ENCODE data around the gene PDYN.

DNA sequence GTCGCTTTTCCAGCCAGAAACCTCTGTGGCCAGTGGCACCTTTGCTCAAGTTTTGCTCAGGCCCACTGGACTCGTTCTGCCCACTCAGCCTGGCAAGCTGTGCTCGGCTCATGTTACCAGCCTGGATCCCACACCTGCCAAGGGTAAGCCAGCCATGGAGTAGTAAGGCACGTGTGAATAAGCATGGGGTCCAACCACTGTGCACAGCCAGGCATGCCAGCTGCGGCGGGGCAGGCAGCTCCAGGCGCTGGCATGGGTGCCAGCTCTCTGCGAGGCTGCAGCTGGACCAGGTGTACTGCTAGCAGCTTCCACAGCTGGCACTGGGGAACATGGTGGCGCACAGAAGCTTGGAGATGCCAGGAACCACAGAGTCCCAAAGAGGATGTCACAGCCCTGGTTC is 32.1 kb upstream of the PDYN start:
- TF ChIP-seq YY1 (IDR thresholded peaks at IDR 0.05; ENCODE audit: insufficient read depth, insufficient read length) (no peak), ZNF274 (IDR thresholded peaks at IDR 0.05; ENCODE audit: low read depth, low read length) (no peak), SUZ12 (IDR thresholded peaks at IDR 0.05; ENCODE audit: extremely low read depth, insufficient read depth, insufficient read length) (no peak)

All from NT2/D1 (cell line).